KMS-11 (cell line): Measurements from ENCODE around the gene OR5B3.
"Not testable (repeated sequence)": the region's sequence is repeated elsewhere in the genome, so short reads cannot be mapped to it uniquely, and the experiment has no call there.

ENCODE experiments used
- H2AFZ ChIP-seq: fragments of 200-600 bp; sonication (generic); 2 replicates; pipeline ENCODE4 v1.6.1; 2016; ENCODE audit warnings: antibody characterized with exemption, mixed run types, low read depth
- H3K27ac ChIP-seq: fragments of 200-600 bp; sonication (generic); 2 replicates; pipeline ENCODE4 v1.6.1; 2016; ENCODE audit warnings: mild to moderate bottlenecking, mixed run types
- H3K27me3 ChIP-seq: fragments of 200-600 bp; sonication (generic); 2 replicates; pipeline ENCODE4 v1.6.1; 2017; ENCODE audit warnings: mild to moderate bottlenecking, low read depth, mixed run types, moderate library complexity; ENCODE audit not compliant: insufficient read depth
- H3K36me3 ChIP-seq: fragments of 200-600 bp; sonication (generic); 2 replicates; pipeline ENCODE4 v1.6.1; 2017; ENCODE audit warnings: mild to moderate bottlenecking, mixed run types; ENCODE audit not compliant: insufficient read depth
- H3K4me1 ChIP-seq: fragments of 200-600 bp; sonication (generic); 2 replicates; pipeline ENCODE4 v1.6.1; 2016; ENCODE audit warnings: mild to moderate bottlenecking, low read depth, mixed run types; ENCODE audit not compliant: poor library complexity, severe bottlenecking
- H3K4me2 ChIP-seq: fragments of 200-600 bp; sonication (generic); 2 replicates; pipeline ENCODE4 v1.7.0; 2016; ENCODE audit warnings: mild to moderate bottlenecking, mixed run types
- H3K4me3 ChIP-seq: fragments of 200-600 bp; sonication (generic); IDR thresholded peaks from 2 replicates; pipeline ENCODE4 v1.6.1; 2017; ENCODE audit warnings: low read depth, low read length, mixed read lengths; ENCODE audit not compliant: insufficient read depth
- H3K79me2 ChIP-seq: fragments of 200-600 bp; sonication (generic); 2 replicates; pipeline ENCODE4 v1.6.1; 2016; ENCODE audit warnings: low read depth, mixed run types; ENCODE audit not compliant: insufficient read depth
- H3K9ac ChIP-seq: fragments of 200-600 bp; sonication (generic); 2 replicates; pipeline ENCODE4 v1.6.1; 2016; ENCODE audit warnings: mild to moderate bottlenecking, mixed run types
- H4K20me1 ChIP-seq: fragments of 200-600 bp; sonication (generic); 2 replicates; pipeline ENCODE4 v1.6.1; 2016; ENCODE audit warnings: mild to moderate bottlenecking, mixed run types; ENCODE audit not compliant: insufficient read depth
- TF ChIP-seq, protein P1 (sequence below): fragments of 200-600 bp; sonication (generic); conservative IDR thresholded peaks from 2 replicates; pipeline ENCODE4 v1.6.1; 2017; ENCODE audit warnings: low read depth, mild to moderate bottlenecking, antibody characterized with exemption, low read length, moderate library complexity, mixed read lengths

OR5B3 gene

DNA sequence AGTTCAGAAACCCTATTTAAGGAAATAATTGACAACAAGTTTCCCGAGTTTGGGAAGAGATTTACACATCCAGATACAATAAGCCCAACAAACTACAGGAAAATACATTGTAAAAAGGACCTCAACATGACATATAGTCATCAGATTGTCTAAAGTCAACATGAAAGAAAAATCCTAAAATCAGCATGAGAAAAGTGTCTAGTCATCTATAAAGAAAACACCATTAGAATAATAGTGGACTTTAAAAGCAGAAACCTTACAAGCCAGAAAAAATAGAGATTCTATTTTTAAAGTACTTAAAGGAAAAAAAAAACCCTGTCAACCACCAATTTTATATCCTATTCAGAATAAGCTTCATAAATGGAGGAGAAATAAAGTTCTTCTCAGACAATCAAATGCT lies 22.6 kb upstream of the OR5B3 start:
- Histone ChIP-seq H3K36me3 (no peaks in the 10 kb centered on the region), H3K4me3 (no peak overlapping the region), H2AFZ (no peak overlapping the region), H3K27ac (no peak overlapping the region), H3K79me2 (no peaks in the 10 kb centered on the region), H3K4me2 (no peak overlapping the region), H3K27me3 (no peaks in the 10 kb centered on the region), H4K20me1 (no peaks in the 10 kb centered on the region), H3K9ac (no peak overlapping the region; the same call in 1 of the 2 replicates), H3K4me1 (no peaks in the 10 kb centered on the region)
- TF ChIP-seq, protein P1, sequence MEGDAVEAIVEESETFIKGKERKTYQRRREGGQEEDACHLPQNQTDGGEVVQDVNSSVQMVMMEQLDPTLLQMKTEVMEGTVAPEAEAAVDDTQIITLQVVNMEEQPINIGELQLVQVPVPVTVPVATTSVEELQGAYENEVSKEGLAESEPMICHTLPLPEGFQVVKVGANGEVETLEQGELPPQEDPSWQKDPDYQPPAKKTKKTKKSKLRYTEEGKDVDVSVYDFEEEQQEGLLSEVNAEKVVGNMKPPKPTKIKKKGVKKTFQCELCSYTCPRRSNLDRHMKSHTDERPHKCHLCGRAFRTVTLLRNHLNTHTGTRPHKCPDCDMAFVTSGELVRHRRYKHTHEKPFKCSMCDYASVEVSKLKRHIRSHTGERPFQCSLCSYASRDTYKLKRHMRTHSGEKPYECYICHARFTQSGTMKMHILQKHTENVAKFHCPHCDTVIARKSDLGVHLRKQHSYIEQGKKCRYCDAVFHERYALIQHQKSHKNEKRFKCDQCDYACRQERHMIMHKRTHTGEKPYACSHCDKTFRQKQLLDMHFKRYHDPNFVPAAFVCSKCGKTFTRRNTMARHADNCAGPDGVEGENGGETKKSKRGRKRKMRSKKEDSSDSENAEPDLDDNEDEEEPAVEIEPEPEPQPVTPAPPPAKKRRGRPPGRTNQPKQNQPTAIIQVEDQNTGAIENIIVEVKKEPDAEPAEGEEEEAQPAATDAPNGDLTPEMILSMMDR = no peak

DNA sequence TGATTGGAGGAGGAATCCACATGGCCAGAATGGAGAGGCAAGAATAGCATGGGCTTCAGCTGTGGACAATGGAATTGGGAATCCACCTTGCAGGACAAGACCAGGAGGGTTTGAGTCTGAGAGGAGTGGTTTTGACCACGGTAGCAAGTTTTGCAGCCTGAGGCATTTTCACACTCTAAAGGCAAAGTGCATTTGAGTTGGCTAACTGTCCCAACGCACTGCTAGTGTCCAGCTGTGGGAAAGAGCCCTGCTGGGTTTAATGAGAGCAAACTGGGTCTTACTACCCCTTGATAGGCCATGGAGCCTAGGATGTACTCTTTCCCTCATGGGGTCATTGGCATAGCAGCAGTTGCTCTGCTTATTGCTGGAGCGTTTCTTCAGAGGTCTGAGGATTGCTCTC lies 21.3 kb upstream of the OR5B3 start, which contains the start of gene OR5B2:
Gene OR5B2 (minus strand): TSS at position 101 of the 400 bp plus-strand sequence. CDS start 4,860 bp downstream, outside the sequence.
- Histone ChIP-seq H3K4me1 (no peaks in the 10 kb centered on the region), H3K4me3 (no peak within 1 kb of the TSS), H3K36me3 (no peaks in the 10 kb centered on the region), H3K27me3 (no peaks in the 10 kb centered on the region), H2AFZ (no peak within 1 kb of the TSS), H3K79me2 (no peaks in the 10 kb centered on the region), H3K9ac (no peak within 1 kb of the TSS), H3K4me2 (no peak within 1 kb of the TSS), H4K20me1 (no peaks in the 10 kb centered on the region), H3K27ac (no peak within 1 kb of the TSS)
- TF ChIP-seq, protein P1 = no peak

DNA sequence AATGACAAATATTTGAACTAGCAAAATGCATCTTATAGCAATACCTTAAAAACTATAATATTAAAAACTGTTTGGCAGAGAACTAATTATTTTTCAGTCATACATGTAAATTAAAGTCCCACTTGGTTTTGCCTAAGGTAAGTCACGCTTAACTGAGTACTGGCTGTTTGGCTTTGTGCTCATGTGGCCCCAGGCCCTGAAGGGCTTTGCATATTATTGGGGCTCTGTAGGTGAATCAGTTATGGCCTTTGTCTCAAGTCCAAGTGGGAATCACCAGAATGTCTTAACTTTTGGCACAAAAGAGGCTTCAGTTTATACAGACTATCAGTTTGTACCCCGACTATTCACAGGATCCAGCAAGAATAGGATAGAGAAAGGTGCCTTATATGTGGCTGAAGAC lies 7.1 kb downstream of the OR5B3 start:
- not testable (repeated sequence) for H3K4me2 ChIP-seq

DNA sequence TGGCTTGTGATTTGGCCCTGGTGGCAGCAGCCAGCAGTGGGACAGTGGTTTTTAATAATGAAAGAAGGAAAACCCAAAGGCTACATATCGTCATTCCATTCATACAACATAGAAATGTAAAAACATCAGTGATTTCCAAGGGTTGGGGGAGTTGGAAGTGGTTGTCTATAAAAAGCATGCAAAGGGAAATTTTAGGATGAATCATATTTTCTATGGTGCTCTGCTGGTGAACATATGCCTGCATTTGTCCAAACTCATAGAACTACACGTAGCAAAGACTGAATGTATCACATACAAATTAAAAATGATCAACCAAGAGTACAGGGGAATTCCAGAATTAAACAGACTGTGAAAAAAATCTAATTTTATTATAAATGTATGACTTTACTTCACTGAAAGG lies 11.1 kb downstream of the OR5B3 start:
- Histone ChIP-seq H3K36me3 (no peaks in the 10 kb centered on the region), H4K20me1 (no peaks in the 10 kb centered on the region), H3K79me2 (no peaks in the 10 kb centered on the region), H3K4me1 (no peaks in the 10 kb centered on the region), H3K4me2 (no peak overlapping the region), H2AFZ (no peak overlapping the region), H3K27me3 (no peaks in the 10 kb centered on the region), H3K27ac (no peak overlapping the region), H3K9ac (no peak overlapping the region), H3K4me3 (no peak overlapping the region)
- TF ChIP-seq, protein P1 = no peak

More for the DNA sequence above, 7.1 kb downstream of the OR5B3 start:
- H3K79me2 ChIP-seq, H3K27me3 ChIP-seq, H3K27ac ChIP-seq, H3K36me3 ChIP-seq, H2AFZ ChIP-seq, H3K4me1 ChIP-seq, H4K20me1 ChIP-seq, H3K4me3 ChIP-seq, H3K9ac ChIP-seq: not testable (repeated sequence)

DNA sequence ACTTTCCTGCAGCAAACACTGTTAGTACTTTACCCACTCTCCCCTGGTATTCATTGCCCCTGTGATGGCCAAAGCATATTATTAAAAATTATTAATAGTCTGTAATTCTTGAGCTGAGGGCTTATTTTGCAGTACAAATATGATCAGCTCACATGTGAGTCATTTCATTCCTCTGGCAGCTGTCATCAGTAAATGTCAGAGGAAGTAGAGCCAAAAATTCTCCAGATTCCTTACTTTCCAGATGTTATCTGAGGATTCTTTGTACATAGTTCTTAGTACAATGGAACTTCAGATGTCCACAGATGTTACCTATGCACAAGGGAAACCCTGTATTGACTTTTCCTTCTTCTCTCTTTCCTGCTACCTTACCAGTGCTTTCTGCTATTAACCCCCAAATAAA lies 12.5 kb downstream of the OR5B3 start:
- Histone ChIP-seq H2AFZ (no peak overlapping the region), H3K9ac (no peak overlapping the region), H3K4me2 (no peak overlapping the region), H4K20me1 (no peaks in the 10 kb centered on the region), H3K4me3 (no peak overlapping the region), H3K4me1 (no peaks in the 10 kb centered on the region), H3K27ac (no peak overlapping the region), H3K27me3 (no peaks in the 10 kb centered on the region), H3K36me3 (no peaks in the 10 kb centered on the region), H3K79me2 (no peaks in the 10 kb centered on the region)
- TF ChIP-seq, protein P1 = no peak
